Right atrium auricular region (tissue), 2 donors: ENCODE results near the gene CSN2. TPM values are rescaled to one million over a fixed set of nuclear protein-coding genes. Genes with fewer than 3 reads are reported as not detected.

Experiments
- DNase-seq: peaks from one replicate; pipeline ENCODE4 v3.0.0-alpha.2; 2019; ENCODE audit warnings: low spot score
- H3K27ac ChIP-seq, 2 donors: fragments of 200-600 bp; sonication (generic); 1 replicate in 1 of 2; 2 replicates in 1 of 2; pipeline ENCODE4 v1.5.1; 2016 to 2019
- H3K27me3 ChIP-seq, 2 donors: fragments of 200-600 bp; sonication (generic); one replicate each; pipeline versions ENCODE4 v1.5.1 to v1.6.0; 2017 to 2019
- H3K36me3 ChIP-seq: fragments of 200-600 bp; sonication (generic); one replicate; pipeline ENCODE4 v1.5.1; 2016
- H3K4me1 ChIP-seq, 2 donors: fragments of 200-600 bp; sonication (generic); one replicate each; pipeline versions ENCODE4 v1.5.1 to v1.6.0; 2017 to 2019
- H3K4me3 ChIP-seq, 2 donors: fragments of 200-600 bp; sonication (generic); 1 replicate in 1 of 2; 2 replicates in 1 of 2; pipeline ENCODE4 v1.5.1; 2017 to 2019; ENCODE audit warnings: mild to moderate bottlenecking in 1 of 2, moderate library complexity in 1 of 2
- H3K9me3 ChIP-seq, 2 donors: fragments of 200-600 bp; sonication (generic); one replicate each; pipeline ENCODE4 v1.5.1; 2019
- total RNA-seq, 2 donors: library from RNA; depleted of rRNA; stranded (reverse); fragments of >200 nt; gene quantifications; one replicate each; pipeline ENCODE4 v1.1.0, GENCODE V29; 2016
- TF ChIP-seq, protein P1 (sequence below), 2 donors: fragments of 200-600 bp; sonication (generic); IDR thresholded peaks; one replicate each; pipeline ENCODE4 v1.5.1; 2019; ENCODE audit warnings: antibody characterized with exemption in 2 of 2

CSN2 gene, protein sequence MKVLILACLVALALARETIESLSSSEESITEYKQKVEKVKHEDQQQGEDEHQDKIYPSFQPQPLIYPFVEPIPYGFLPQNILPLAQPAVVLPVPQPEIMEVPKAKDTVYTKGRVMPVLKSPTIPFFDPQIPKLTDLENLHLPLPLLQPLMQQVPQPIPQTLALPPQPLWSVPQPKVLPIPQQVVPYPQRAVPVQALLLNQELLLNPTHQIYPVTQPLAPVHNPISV
- not detected for total RNA-seq

DNA sequence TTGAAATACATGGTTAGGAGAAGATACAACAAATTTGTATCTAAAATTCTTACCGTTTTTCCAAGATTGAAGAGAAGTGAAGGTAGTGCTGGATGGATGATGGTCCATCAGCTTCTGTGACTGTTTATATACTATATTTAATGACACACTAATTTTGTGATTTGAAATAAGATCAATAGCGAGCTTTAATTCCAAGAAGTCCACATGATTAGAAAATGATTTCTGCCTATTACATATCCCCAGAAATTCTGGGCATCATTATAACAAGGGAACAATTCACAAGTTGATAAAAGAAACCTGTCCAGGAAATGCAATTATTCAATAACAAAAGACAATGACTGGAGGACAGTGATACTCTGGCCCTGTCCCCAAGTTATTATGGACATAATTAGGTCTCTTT, at the start of gene CSN2:
TSS of gene CSN2 (minus strand) at position 101 of the 400 bp plus-strand sequence. CDS start 4,733 bp downstream, outside the sequence.
- no peaks in the 10 kb centered on the region for H3K9me3 ChIP-seq
- DNase-seq = no peak
- H3K4me3 ChIP-seq = no peak within 1 kb of the TSS
- H3K36me3 ChIP-seq = no peaks in the 10 kb centered on the region
- H3K27me3 ChIP-seq = no peaks in the 10 kb centered on the region
- TF ChIP-seq, protein P1, sequence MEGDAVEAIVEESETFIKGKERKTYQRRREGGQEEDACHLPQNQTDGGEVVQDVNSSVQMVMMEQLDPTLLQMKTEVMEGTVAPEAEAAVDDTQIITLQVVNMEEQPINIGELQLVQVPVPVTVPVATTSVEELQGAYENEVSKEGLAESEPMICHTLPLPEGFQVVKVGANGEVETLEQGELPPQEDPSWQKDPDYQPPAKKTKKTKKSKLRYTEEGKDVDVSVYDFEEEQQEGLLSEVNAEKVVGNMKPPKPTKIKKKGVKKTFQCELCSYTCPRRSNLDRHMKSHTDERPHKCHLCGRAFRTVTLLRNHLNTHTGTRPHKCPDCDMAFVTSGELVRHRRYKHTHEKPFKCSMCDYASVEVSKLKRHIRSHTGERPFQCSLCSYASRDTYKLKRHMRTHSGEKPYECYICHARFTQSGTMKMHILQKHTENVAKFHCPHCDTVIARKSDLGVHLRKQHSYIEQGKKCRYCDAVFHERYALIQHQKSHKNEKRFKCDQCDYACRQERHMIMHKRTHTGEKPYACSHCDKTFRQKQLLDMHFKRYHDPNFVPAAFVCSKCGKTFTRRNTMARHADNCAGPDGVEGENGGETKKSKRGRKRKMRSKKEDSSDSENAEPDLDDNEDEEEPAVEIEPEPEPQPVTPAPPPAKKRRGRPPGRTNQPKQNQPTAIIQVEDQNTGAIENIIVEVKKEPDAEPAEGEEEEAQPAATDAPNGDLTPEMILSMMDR (IDR thresholded peaks at IDR 0.05) = no peak
- no peaks in the 10 kb centered on the region for H3K4me1 ChIP-seq
- no peak within 1 kb of the TSS for H3K27ac ChIP-seq

DNA sequence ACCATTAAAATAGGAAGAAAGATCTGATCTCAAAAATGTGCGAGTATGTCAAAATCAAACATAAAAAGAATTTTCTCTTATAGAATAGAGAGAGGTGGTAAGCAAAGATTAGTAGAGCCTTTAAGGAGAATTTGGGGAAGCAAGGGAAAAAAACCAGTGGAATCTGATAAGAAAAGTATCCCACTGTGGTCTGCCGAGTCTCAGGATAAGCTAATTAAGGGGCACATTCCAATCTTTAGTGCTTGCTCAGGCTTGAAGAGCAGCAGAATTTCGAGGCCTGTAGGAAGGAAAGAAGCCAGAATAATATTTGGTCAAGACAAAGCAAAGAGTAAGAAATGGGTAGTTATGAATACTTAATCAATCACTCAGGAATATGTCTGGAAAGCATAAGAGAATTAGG, 43.2 kb upstream of the CSN2 start:
- H3K4me3 ChIP-seq = no peak overlapping the region
- H3K9me3 ChIP-seq = no peaks in the 10 kb centered on the region
- DNase-seq = no peak
- H3K36me3 ChIP-seq = no peaks in the 10 kb centered on the region
- no peaks in the 10 kb centered on the region for H3K4me1 ChIP-seq
- H3K27me3 ChIP-seq = no peaks in the 10 kb centered on the region
- TF ChIP-seq, protein P1 (IDR thresholded peaks at IDR 0.05) = no peak
- H3K27ac ChIP-seq = no peak overlapping the region

DNA sequence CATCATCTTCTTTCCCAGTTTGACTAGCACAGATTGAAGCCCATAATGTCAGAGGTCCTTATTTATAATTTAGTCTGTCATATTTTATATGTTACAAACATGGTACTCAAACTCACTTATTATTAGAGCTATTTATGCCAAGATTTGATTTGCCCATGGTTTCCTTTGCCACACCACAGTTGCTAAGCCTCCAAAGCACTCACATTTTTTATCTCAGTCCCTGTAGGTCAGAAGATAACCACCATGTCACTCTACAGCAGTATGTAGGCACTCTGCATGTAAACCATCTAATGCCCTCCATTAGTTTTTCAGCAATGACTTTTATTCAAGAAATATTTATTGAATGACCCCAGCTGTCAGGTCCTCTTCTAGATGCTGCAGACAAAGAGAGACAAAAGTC, 37.0 kb upstream of the CSN2 start:
- H3K9me3 ChIP-seq = no peaks in the 10 kb centered on the region
- no peak for DNase-seq

DNA sequence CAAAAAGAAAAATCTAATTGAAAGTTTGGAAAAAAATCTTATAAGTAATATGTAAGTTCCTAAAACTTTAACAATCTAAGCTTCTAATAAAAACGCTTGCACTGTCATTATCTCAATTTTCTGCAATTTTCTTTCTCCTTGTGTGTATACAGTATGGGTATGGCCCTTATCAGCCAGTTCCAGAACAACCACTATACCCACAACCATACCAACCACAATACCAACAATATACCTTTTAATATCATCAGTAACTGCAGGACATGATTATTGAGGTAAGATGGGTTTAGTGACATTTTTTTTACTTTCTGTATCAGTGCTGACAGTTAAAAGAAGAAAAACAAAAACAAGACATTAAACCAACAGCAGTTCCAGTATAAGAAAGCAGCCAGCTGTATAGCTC, 35.2 kb upstream of the CSN2 start:
- Histone ChIP-seq H3K36me3 (no peaks in the 10 kb centered on the region), H3K27me3 (no peaks in the 10 kb centered on the region), H3K27ac (no peak overlapping the region), H3K4me1 (no peaks in the 10 kb centered on the region), H3K9me3 (no peaks in the 10 kb centered on the region), H3K4me3 (no peak overlapping the region)
- no peak for DNase-seq
- TF ChIP-seq, protein P1 (IDR thresholded peaks at IDR 0.05) = no peak

More for the DNA sequence above, 37.0 kb upstream of the CSN2 start:
- Histone ChIP-seq H3K4me1 (no peaks in the 10 kb centered on the region), H3K4me3 (no peak overlapping the region), H3K27me3 (no peaks in the 10 kb centered on the region), H3K27ac (no peak overlapping the region), H3K36me3 (no peaks in the 10 kb centered on the region)
- TF ChIP-seq, protein P1 (IDR thresholded peaks at IDR 0.05) = no peak

DNA sequence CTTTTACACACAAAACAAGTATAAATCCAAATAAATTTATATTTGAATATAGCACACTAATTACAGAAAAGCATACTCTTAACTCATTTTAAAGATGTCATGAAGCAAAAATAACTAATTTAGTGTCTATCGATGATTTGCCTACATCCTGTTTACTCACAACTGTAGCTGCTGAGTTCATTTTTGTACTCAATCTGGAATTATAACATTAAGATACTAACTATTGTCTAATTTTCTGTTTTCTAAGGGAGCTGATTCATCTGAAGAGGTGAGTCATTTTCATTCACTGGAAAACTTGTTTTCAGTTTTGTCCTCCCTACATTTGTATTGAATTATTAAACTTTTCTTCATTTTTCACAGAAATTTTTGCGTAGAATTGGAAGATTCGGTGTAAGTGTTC, 33.9 kb upstream of the CSN2 start:
- no peak overlapping the region for H3K4me3 ChIP-seq
- no peak overlapping the region for H3K27ac ChIP-seq
- TF ChIP-seq, protein P1 (IDR thresholded peaks at IDR 0.05) = no peak
- no peak for DNase-seq
- no peaks in the 10 kb centered on the region for H3K4me1 ChIP-seq
- H3K27me3 ChIP-seq = no peaks in the 10 kb centered on the region
- no peaks in the 10 kb centered on the region for H3K36me3 ChIP-seq
- H3K9me3 ChIP-seq = no peaks in the 10 kb centered on the region

DNA sequence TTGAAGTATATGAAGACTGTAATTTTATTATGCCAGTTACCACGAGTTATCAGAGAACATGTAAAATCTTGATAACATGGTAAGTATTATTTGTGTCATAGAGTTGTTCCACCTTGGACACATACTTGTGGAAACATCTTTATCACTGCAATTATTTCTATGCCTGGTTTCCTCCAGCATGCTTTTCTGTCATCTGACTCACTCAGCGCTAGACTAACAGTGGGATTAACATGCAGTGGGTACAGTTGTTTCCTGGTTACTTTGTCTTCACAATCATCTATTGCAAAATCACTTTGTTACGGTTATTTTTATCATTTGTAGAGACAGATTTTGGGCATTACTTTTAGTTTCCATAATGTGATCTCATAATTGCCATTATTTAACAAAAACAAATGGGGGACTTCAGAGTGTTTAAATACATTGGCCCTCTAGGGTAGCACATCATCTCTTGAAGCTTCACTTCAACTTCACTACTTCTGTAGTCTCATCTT, 30.0 kb upstream of the CSN2 start, which contains the start of gene STATH:
TSS of gene STATH (plus strand) at position 441 of the 491 bp plus-strand sequence. CDS start 2,472 bp downstream, outside the sequence.
- TF ChIP-seq, protein P1 (IDR thresholded peaks at IDR 0.05) = no peak
- Histone ChIP-seq H3K27me3 (no peaks in the 10 kb centered on the region), H3K4me1 (no peaks in the 10 kb centered on the region), H3K36me3 (no peaks in the 10 kb centered on the region), H3K9me3 (no peaks in the 10 kb centered on the region), H3K27ac (no peak within 1 kb of the TSS), H3K4me3 (no peak within 1 kb of the TSS)
- no peak for DNase-seq
